ENCODE measurements around the gene DERL2.
"Not testable (repeated sequence)": the region's sequence is repeated elsewhere in the genome, so short reads cannot be mapped to it uniquely, and the experiment has no call there.

DERL2 gene

GRCh38 chr17:5435781-5436315 is 50.1 kb downstream of the DERL2 start:
- DNase-seq: not testable (repeated sequence)

GRCh38 chr17:5434984-5435383 is 51.0 kb downstream of the DERL2 start:
- DNase-seq: no peak

- DNase-seq: no peak
Measured at GRCh38 chr17:5431949-5432556, 53.9 kb downstream of the DERL2 start.

- not testable (repeated sequence) for DNase-seq
Measured at GRCh38 chr17:5431234-5431633, 54.7 kb downstream of the DERL2 start.

GRCh38 chr17:5430413-5430999 is 55.5 kb downstream of the DERL2 start:
- DNase-seq: no peak

GRCh38 chr17:5429191-5429887 is 56.6 kb downstream of the DERL2 start:
- peak; percentile 81 for DNase-seq

- DNase-seq: no peak
Measured at GRCh38 chr17:5425826-5426225, 60.2 kb downstream of the DERL2 start.

- DNase-seq: no peak
Measured at GRCh38 chr17:5424909-5425308, 61.1 kb downstream of the DERL2 start.

- no peak for DNase-seq
Measured at GRCh38 chr17:5422505-5422904, 63.5 kb downstream of the DERL2 start.

Measured in NCI-H2029 (cell line).